Left ventricle myocardium inferior (tissue), 1 donor: Measurements from ENCODE around the gene SBDS. TPM values are rescaled to one million over a fixed set of nuclear protein-coding genes. Genes with fewer than 3 reads are reported as not detected.
"Not testable (repeated sequence)": the region's sequence is repeated elsewhere in the genome, so short reads cannot be mapped to it uniquely, and the experiment has no call there.

Experiments
- DNase-seq: peaks from one replicate; pipeline ENCODE4 v3.0.0-alpha.2; 2020
- H3K27ac ChIP-seq: fragments of 200-600 bp; replicated peaks from 2 replicates; pipeline ENCODE4 v1.8.0; 2021
- H3K27me3 ChIP-seq: fragments of 200-600 bp; 2 replicates; pipeline ENCODE4 v1.8.0; 2021; ENCODE audit warnings: low read depth
- H3K36me3 ChIP-seq: fragments of 200-600 bp; 2 replicates; pipeline ENCODE4 v1.8.0; 2021
- H3K4me1 ChIP-seq: fragments of 200-600 bp; 2 replicates; pipeline ENCODE4 v1.8.0; 2021
- H3K4me3 ChIP-seq: fragments of 200-600 bp; 2 replicates; pipeline ENCODE4 v1.8.0; 2021; ENCODE audit warnings: mild to moderate bottlenecking, moderate library complexity
- H3K9me3 ChIP-seq: fragments of 200-600 bp; replicated peaks from 2 replicates; pipeline ENCODE4 v1.8.0; 2021
- CTCF ChIP-seq: fragments of 200-600 bp; IDR thresholded peaks from 2 replicates; pipeline ENCODE4 v1.8.0; 2021; ENCODE audit warnings: antibody characterized with exemption, mild to moderate bottlenecking, borderline replicate concordance
- intact Hi-C: fragments of 100-400 bp; cut with micrococcal nuclease; formaldehyde crosslinking; loops from one replicate; pipeline ENCODE4 v1.11.0; 2022
- total RNA-seq: library from RNA; stranded (reverse); fragmentation: NEBNext Ultra II Directional; extraction: Animal tissue kit (Norgen Biotek cat#: 25700); gene quantifications from one replicate; pipeline ENCODE4 v1.2.1, GENCODE V29; 2021
- donor health status: DM: no; HTN: yes; CAD: no; lungs with severe emphysema.

The SBDS gene
- total RNA-seq, 1 donor from 2014 or later = 211 TPM

DNA sequence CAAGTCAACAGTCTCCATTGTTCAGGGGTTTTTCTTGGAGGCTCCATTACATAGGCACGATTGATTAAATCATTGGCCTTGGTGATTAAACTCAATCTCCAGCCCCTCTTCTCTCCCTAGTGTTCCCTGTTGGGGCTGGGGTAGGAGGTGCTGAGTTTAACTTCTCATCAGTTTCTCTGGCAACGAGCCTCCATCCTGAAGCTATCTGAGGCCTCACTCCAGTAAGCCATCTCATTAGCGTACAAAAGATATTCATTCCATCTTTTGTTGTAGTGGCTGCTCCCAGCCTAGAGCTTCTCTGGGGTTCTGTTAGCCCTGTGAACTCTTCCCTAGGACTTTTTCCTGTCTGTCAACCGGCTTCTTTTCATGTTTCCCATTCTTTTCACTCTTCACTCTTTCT, 12.9 kb upstream of the SBDS start:
- intact Hi-C loops = no loop called here
- Histone ChIP-seq H3K27ac (no peak overlapping the region), H3K9me3 (no peaks in the 10 kb centered on the region), H3K4me1 (peaks cover 9% of the 10 kb centered on the region), H3K27me3 (no peaks in the 10 kb centered on the region), H3K36me3 (peaks cover 72% of the 10 kb centered on the region), H3K4me3 (no peak overlapping the region)
- TF ChIP-seq CTCF = no peak
- no peak for DNase-seq

DNA sequence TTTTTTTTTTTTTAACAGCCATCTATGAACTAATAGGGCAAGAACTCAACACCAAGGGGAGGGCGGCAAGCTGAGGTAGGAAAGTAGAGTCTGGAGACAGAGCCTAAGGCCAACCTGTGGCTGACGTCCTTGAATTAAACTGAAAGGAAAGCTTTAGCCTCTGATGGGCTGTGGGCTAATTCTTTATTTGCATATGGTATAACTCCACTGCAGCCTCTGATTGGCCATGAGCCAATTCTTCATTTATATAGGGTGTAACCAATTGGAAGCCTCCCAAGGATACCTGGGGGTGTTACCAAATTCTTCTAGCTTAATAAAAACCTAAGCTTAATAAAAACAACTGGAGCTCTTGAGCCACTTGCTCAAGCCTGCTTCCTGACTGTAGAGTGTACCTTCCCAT, 11.6 kb upstream of the SBDS start:
- no peaks in the 10 kb centered on the region for H3K27me3 ChIP-seq
- no peak for DNase-seq
- intact Hi-C loops = no loop called here
- no peak for TF ChIP-seq CTCF
- no peak overlapping the region for H3K27ac ChIP-seq
- H3K4me1 ChIP-seq = peaks cover 9% of the 10 kb centered on the region
- no peak overlapping the region for H3K4me3 ChIP-seq
- peaks cover 64% of the 10 kb centered on the region for H3K36me3 ChIP-seq
- no peaks in the 10 kb centered on the region for H3K9me3 ChIP-seq

GRCh38 chr7:67004145-67004544, 8.8 kb upstream of the SBDS start:
- intact Hi-C loops, H3K4me3 ChIP-seq, H3K27me3 ChIP-seq, H3K9me3 ChIP-seq, DNase-seq, H3K27ac ChIP-seq: not testable (repeated sequence)
- peaks cover 14% of the 10 kb centered on the region for H3K4me1 ChIP-seq
- H3K36me3 ChIP-seq = peaks cover 54% of the 10 kb centered on the region

DNA sequence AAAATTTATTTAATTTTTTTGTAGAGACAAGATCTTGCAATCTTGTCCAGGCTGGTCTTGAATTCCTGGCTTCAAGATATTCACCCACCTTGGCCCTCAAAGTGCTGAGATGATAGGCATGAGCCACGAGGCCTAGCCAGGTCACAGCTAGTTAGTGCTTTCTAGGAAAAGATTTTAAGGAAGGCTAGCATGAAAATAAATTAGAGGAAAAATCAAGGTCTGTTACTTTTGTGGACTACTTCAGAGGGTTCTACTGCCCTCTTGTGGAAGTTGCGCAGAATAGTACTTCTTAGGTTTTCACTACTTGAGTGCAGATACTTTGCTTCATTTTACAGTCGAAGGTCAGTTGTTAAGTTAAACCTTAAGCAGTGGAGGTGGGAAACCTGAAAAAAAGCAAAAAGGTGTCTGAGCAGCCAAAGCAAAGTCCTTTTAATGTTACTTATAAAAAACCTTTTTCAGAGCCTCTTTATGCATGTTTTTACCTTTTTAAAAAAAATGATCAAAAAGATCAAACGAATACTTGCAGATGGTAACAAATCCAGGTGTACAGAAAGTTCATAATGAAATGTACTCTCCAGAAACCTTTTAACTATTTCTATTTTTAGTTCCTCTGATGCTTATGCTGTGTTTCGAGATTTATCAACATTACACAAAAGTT, 5.3 kb upstream of the SBDS start:
- H3K4me3 ChIP-seq = not testable (repeated sequence)

GRCh38 chr7:66996444-66997191, 1.2 kb upstream of the SBDS start, which contains the start of gene TYW1:
Gene TYW1, plus strand, starts transcription at chr7:66996833. Its CDS starts 146 bp downstream, at chr7:66996979.
- H3K36me3 ChIP-seq = peaks cover 36% of the 10 kb centered on the region
- H3K27ac ChIP-seq = peak within 1 kb of the TSS; percentile 99
- H3K9me3 ChIP-seq, H3K27me3 ChIP-seq, intact Hi-C loops: not testable (repeated sequence)
- peak; percentile 98 for DNase-seq
- peaks cover 51% of the 10 kb centered on the region for H3K4me1 ChIP-seq
- H3K4me3 ChIP-seq = peak within 1 kb of the TSS; percentile 89

More for the DNA sequence above, 5.3 kb upstream of the SBDS start:
- H3K27me3 ChIP-seq, H3K9me3 ChIP-seq, H3K27ac ChIP-seq, DNase-seq, intact Hi-C loops: not testable (repeated sequence)
- peak; percentile 59 for TF ChIP-seq CTCF
- Histone ChIP-seq H3K36me3 (peaks cover 28% of the 10 kb centered on the region), H3K4me1 (peaks cover 25% of the 10 kb centered on the region)

GRCh38 chr7:66994691-66995049, 716 bp downstream of the SBDS start:
- peak; percentile 53 for DNase-seq
- peaks cover 48% of the 10 kb centered on the region for H3K36me3 ChIP-seq
- H3K27ac ChIP-seq = peak overlapping the region; percentile 99
- peak overlapping the region; percentile 89 for H3K4me3 ChIP-seq
- intact Hi-C loops, H3K27me3 ChIP-seq, H3K9me3 ChIP-seq: not testable (repeated sequence)
- H3K4me1 ChIP-seq = peaks cover 47% of the 10 kb centered on the region

DNA sequence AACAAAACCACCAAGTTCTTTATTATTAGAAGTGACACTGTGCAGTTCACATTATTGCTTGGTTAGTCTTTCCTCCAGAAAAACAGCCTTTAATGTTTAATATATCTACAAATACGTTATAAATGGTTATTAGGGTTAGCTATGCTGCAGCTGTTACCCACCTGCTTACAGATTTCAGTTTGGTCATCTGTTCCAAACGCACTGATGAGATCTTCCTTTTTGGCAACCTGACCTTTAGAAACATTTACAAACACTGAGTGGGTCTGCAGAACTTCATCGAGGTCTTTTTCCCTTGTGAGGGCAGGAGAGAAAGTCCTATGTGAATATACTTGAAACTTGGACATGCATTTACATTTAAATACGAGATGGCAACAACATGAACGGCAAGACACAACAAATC, 1.3 kb downstream of the SBDS start:
- H3K27me3 ChIP-seq, H3K9me3 ChIP-seq, intact Hi-C loops, DNase-seq: not testable (repeated sequence)
- H3K27ac ChIP-seq = peak overlapping the region; percentile 99
- H3K4me1 ChIP-seq = peaks cover 47% of the 10 kb centered on the region
- H3K36me3 ChIP-seq = peaks cover 48% of the 10 kb centered on the region
- H3K4me3 ChIP-seq = peak overlapping the region; percentile 89

- Histone ChIP-seq H3K4me1 (peaks cover 30% of the 10 kb centered on the region), H3K36me3 (peaks cover 73% of the 10 kb centered on the region)
- intact Hi-C loops, DNase-seq, H3K27ac ChIP-seq, H3K4me3 ChIP-seq, H3K9me3 ChIP-seq, H3K27me3 ChIP-seq: not testable (repeated sequence)
Observed at GRCh38 chr7:66989552-66989951, 5.8 kb downstream of the SBDS start.

- H3K36me3 ChIP-seq, H3K27me3 ChIP-seq, H3K27ac ChIP-seq, H3K4me1 ChIP-seq, intact Hi-C loops, H3K4me3 ChIP-seq, DNase-seq: not testable (repeated sequence)
- H3K9me3 ChIP-seq = peaks cover 15% of the 10 kb centered on the region
Observed at GRCh38 chr7:66980336-66980735, 15.1 kb downstream of the SBDS start.

DNA sequence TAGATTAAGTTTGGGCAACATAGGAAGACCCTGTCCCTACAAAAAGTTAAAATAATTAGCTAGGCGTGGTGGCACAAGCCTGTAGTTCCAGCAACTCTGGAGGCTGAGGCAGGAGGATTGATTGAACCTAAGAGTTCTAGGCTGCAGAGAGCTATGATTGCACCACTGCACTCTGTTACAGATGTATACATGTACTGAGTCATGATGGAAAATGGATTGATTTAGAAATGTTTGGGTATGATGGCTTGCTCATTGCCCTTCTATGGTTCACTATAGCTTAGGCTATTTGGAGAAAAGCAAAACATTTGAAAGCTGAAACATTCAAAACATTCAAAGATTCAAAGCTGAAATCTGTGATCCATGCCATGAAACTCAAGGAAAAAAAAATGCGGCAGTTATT, 16.4 kb downstream of the SBDS start:
- H3K27me3 ChIP-seq, intact Hi-C loops, DNase-seq, H3K4me3 ChIP-seq, H3K36me3 ChIP-seq, H3K4me1 ChIP-seq, H3K27ac ChIP-seq: not testable (repeated sequence)
- peaks cover 15% of the 10 kb centered on the region for H3K9me3 ChIP-seq

GRCh38 chr7:66978312-66978711, 17.1 kb downstream of the SBDS start:
- H3K4me3 ChIP-seq, H3K27ac ChIP-seq, DNase-seq, H3K4me1 ChIP-seq, H3K27me3 ChIP-seq, H3K36me3 ChIP-seq, intact Hi-C loops: not testable (repeated sequence)
- peaks cover 15% of the 10 kb centered on the region for H3K9me3 ChIP-seq
